NT2/D1 (cell line): ENCODE results near the gene BEX4.
A peak's percentile ranks its signal among the peaks of the same experiment; 100 is the strongest.
"Not testable (repeated sequence)": the region's sequence is repeated elsewhere in the genome, so short reads cannot be mapped to it uniquely, and the experiment has no call there.

ENCODE experiments used
- DNase-seq: peaks from one replicate; pipeline ENCODE4 v3.0.0-alpha.2; 2011; ENCODE audit warnings: low read depth, low spot score
- H3K27me3 ChIP-seq: 2 replicates; pipeline ENCODE4 v1.6.0; 2011; ENCODE audit warnings: mild to moderate bottlenecking; ENCODE audit not compliant: insufficient read length, insufficient read depth
- H3K36me3 ChIP-seq: 2 replicates; pipeline ENCODE4 v1.6.1; 2011; ENCODE audit warnings: mild to moderate bottlenecking, low read length, mixed read lengths; ENCODE audit not compliant: insufficient read depth, insufficient read length
- H3K4me1 ChIP-seq: 2 replicates; pipeline ENCODE4 v1.5.1; 2011; ENCODE audit not compliant: insufficient read depth, insufficient read length
- H3K4me3 ChIP-seq: 2 replicates; pipeline ENCODE4 v1.5.1; 2011; ENCODE audit warnings: low read depth; ENCODE audit not compliant: insufficient read length
- H3K9ac ChIP-seq: 2 replicates; pipeline ENCODE4 v1.6.0; 2011; ENCODE audit warnings: low read depth; ENCODE audit not compliant: insufficient read length
- H3K9me3 ChIP-seq: 2 replicates; pipeline ENCODE4 v1.5.1; 2011; ENCODE audit warnings: mild to moderate bottlenecking, low read length; ENCODE audit not compliant: insufficient read depth
- SUZ12 ChIP-seq: IDR thresholded peaks from 2 replicates; pipeline ENCODE4 v1.6.1; 2011; ENCODE audit not compliant: insufficient read length, insufficient read depth; ENCODE audit errors: extremely low read depth
- YY1 ChIP-seq: IDR thresholded peaks from 2 replicates; pipeline ENCODE4 v1.6.1; 2011; ENCODE audit not compliant: insufficient read length, insufficient read depth
- ZNF274 ChIP-seq: IDR thresholded peaks from 2 replicates; pipeline ENCODE4 v1.6.1; 2011; ENCODE audit warnings: mild to moderate bottlenecking, low read depth, low read length

Gene BEX4

DNA sequence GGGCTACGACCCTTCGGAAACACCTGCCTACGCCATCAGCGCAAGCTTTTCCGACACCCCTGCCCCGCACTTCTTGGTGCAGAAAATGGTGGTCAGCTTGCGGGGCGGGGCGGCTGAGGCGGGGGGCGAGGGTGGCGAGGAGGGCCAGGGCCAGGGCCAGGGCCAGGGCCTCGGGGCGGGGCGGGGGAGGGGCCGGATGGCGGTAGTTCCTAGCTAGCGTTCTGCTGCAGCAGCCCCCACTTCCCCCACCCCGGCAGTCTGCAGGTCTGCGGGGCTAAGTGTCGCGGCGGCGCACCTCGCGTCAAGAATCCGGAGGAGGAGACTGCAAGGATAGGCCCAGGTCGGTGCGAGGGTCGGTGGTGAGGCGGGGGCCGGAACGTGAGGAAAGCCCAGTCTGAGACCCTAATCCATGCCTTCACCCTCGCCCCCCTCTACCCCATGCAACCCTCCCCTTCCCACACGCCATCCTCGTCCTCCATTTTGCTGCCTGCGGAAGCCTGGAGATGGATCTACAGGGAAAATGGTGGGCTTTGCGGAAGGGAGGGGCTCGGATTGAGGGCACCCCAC, 600 bp downstream of the BEX4 start:
- no peaks in the 10 kb centered on the region for H3K27me3 ChIP-seq
- peak; percentile 80 for TF ChIP-seq YY1
- TF ChIP-seq ZNF274, result no peak
- no peak for TF ChIP-seq SUZ12

DNA sequence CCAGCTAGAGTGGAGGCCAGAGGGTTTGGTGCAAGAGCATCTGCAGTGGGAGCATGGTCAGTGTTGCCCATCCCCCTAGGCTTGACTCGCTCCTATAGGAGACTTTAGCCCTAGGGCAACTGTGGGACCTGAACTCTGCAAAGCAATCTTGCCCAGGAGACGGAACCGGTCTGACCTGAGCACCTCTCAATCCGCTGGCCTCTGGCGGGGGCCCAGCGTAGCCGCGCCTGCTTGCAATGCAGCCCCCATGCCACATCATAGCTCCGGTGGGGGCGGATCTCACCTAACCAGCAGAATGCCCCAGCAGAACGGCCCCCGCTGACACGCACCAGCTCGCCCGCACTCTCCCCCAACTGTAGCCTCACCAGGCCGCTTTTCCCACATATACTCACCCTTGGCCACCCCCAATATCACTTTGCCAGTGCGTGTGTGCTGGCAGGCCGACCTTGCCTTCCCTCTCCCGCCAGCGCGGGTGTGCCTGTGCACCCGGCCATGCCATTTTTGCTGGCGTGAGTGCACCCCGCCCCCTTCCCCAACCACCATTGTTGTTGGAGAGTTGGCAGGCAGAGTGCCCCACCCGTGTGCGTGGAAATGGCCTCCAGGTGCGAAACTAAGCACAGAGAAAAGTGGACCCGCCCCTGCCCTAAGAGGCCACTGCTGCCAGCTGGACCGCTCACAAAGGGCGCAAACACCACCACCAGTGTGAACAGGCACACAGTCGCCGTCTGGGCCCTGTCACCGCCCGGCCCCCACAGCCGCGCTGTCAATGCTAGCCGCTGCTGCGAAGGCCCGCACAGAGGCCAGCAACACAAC, 5.8 kb downstream of the BEX4 start:
- TF ChIP-seq ZNF274 (no peak), SUZ12 (no peak), YY1 (no peak)
- H3K27me3 ChIP-seq, result no peaks in the 10 kb centered on the region
- H3K4me1 ChIP-seq, result peaks cover 2% of the 10 kb centered on the region
- H3K36me3 ChIP-seq, result peaks cover 16% of the 10 kb centered on the region
- no peak for DNase-seq
- H3K9me3 ChIP-seq, result no peaks in the 10 kb centered on the region
- H3K4me3 ChIP-seq, result no peak overlapping the region
- no peak overlapping the region for H3K9ac ChIP-seq

More for the DNA sequence above, 600 bp downstream of the BEX4 start:
- H3K4me3 ChIP-seq, result peak overlapping the region; percentile 78
- peaks cover 16% of the 10 kb centered on the region for H3K36me3 ChIP-seq
- H3K4me1 ChIP-seq, result no peaks in the 10 kb centered on the region
- H3K9ac ChIP-seq, result peak overlapping the region; percentile 88
- H3K9me3 ChIP-seq, result no peaks in the 10 kb centered on the region
- peak; percentile 42 for DNase-seq

DNA sequence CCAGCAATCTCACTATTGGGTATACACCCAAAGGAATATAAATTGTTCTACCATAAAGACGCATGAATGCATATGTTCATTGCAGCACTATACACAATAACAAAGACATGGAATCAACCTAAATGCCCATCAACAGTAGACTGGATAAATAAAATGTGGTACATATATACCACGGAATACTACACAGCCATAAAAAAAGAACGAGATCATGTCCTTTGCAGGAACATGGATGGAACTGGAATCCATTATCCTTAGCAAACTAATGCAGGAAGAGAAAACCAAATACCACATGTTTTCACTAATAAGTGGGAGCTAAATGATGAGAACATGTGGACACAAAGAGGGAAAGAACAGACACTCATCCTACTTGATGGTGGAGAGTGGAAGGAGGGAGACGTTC, 11.0 kb downstream of the BEX4 start:
- not testable (repeated sequence) for DNase-seq, H3K27me3 ChIP-seq, H3K4me3 ChIP-seq, H3K36me3 ChIP-seq, H3K4me1 ChIP-seq, H3K9ac ChIP-seq, H3K9me3 ChIP-seq

DNA sequence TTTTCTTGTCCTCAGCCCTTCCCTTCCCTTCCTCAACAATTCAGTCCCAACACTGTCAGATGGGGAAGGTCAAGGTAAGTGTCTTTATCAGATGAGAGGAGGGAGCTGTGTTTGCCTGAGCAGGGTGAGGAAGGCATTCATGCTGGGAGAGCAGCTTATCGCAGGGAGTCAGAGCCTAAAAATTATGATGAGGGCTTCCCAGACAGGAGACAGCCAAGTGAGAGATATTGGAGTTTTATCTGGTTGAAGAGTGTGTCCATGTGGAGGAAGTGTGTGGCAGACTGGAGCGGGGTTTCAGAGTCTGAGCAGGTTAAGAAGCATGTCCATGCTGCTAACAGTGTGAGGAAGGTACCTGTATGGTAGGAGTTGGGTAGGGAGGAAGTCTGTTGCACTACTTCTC, 18.4 kb downstream of the BEX4 start:
- no peak overlapping the region for H3K4me3 ChIP-seq
- H3K36me3 ChIP-seq, result no peaks in the 10 kb centered on the region
- no peak for TF ChIP-seq ZNF274
- no peak for TF ChIP-seq YY1
- no peak for TF ChIP-seq SUZ12
- no peaks in the 10 kb centered on the region for H3K4me1 ChIP-seq
- DNase-seq, result no peak
- no peaks in the 10 kb centered on the region for H3K27me3 ChIP-seq
- no peaks in the 10 kb centered on the region for H3K9me3 ChIP-seq
- no peak overlapping the region for H3K9ac ChIP-seq

DNA sequence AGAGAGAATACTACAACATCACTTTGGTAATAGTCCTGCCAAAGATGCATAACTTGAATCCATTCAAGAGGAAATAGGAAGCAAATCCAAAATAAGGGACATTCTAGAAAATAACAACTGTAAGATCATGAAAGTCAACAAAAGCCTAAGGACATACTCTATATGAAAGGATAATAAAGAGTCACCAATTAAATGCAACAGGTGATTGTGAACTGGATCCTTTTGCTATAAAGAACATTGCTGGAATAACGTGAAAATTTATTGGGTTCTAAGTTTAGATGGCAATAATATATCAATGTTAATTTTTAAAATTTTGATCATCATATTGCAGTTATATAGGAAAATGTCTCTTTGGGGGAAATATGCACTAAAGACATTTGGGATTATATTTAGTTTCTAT, 20.0 kb downstream of the BEX4 start:
- TF ChIP-seq ZNF274 (no peak), YY1 (no peak), SUZ12 (no peak)
- no peak for DNase-seq
- Histone ChIP-seq H3K9me3 (no peaks in the 10 kb centered on the region), H3K36me3 (no peaks in the 10 kb centered on the region), H3K9ac (no peak overlapping the region), H3K4me3 (no peak overlapping the region), H3K27me3 (no peaks in the 10 kb centered on the region), H3K4me1 (no peaks in the 10 kb centered on the region)

DNA sequence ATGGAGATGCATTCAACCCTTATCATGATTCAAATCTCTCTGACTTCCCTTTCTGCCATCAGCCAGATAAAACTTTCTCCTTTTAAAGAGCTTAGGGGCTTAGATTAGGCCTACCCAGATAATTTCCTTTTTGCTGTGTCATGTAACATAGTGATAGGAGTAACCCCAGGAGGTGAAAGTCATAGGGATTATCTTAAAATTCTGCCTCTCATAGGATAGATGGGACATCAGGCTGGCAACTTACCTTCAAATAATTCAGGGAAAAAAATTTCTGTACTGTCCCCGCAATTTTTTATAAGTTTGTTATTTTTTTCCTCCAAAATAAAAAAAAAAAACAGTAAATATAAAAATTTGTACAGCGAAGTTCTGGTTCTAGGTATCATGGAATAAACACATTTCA, 20.7 kb downstream of the BEX4 start:
- H3K27me3 ChIP-seq, H3K4me1 ChIP-seq, H3K4me3 ChIP-seq, H3K36me3 ChIP-seq, H3K9me3 ChIP-seq, H3K9ac ChIP-seq, DNase-seq: not testable (repeated sequence)

DNA sequence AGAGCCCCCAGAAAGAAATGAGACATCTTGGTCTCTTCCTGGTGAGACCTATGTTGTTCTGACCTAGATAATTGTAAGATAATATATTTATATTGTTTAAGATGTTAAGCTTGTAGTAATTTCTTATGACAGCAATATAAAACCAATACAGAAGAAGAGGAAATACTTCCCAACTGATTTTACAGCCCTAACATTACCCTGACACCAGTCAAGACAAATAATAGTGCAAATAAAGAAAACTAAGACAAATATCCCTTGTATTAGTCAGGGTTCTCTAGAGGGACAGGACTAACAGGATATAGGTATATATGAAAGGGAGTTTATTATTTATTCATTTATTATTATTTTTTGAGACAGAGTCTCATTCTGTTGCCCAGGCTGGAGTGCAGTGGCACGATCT, 21.4 kb downstream of the BEX4 start:
- no peak overlapping the region for H3K4me3 ChIP-seq
- H3K27me3 ChIP-seq, result no peaks in the 10 kb centered on the region
- H3K4me1 ChIP-seq, result no peaks in the 10 kb centered on the region
- TF ChIP-seq SUZ12, result no peak
- TF ChIP-seq YY1, result no peak
- no peak for TF ChIP-seq ZNF274
- no peak for DNase-seq
- H3K9me3 ChIP-seq, result no peaks in the 10 kb centered on the region
- H3K36me3 ChIP-seq, result no peaks in the 10 kb centered on the region
- H3K9ac ChIP-seq, result no peak overlapping the region
